ENCODE data around the gene APPL2.

APPL2 gene

GRCh38 chr12:105222726-105223351 is 13.1 kb downstream of the APPL2 start:
- no peak for DNase-seq (ENCODE audit: low spot score)

GRCh38 chr12:105222284-105222655 is 13.7 kb downstream of the APPL2 start:
- DNase-seq (ENCODE audit: low spot score), result no peak

GRCh38 chr12:105221583-105222283 is 14.2 kb downstream of the APPL2 start:
- DNase-seq (ENCODE audit: low spot score), result peak; percentile 57

GRCh38 chr12:105220929-105221290 is 15.1 kb downstream of the APPL2 start:
- DNase-seq (ENCODE audit: low spot score), result no peak

- DNase-seq (ENCODE audit: low spot score), result no peak
Observed at GRCh38 chr12:105220150-105220928, 15.6 kb downstream of the APPL2 start.

GRCh38 chr12:105219261-105220028 is 16.5 kb downstream of the APPL2 start:
- DNase-seq (ENCODE audit: low spot score), result no peak

GRCh38 chr12:105218434-105218833 is 17.5 kb downstream of the APPL2 start:
- no peak for DNase-seq (ENCODE audit: low spot score)

- no peak for DNase-seq (ENCODE audit: low spot score)
Observed at GRCh38 chr12:105214670-105215375, 21.2 kb downstream of the APPL2 start.

- no peak for DNase-seq (ENCODE audit: low spot score)
Observed at GRCh38 chr12:105214148-105214547, 21.8 kb downstream of the APPL2 start.

- DNase-seq (ENCODE audit: low spot score), result no peak
Observed at GRCh38 chr12:105212438-105212837, 23.5 kb downstream of the APPL2 start.

- no peak for DNase-seq (ENCODE audit: low spot score)
Observed at GRCh38 chr12:105209091-105209490, 26.9 kb downstream of the APPL2 start.

GRCh38 chr12:105206686-105207374 is 29.1 kb downstream of the APPL2 start:
- DNase-seq (ENCODE audit: low spot score), result no peak

- no peak for DNase-seq (ENCODE audit: low spot score)
Observed at GRCh38 chr12:105205322-105206048, 30.5 kb downstream of the APPL2 start.

GRCh38 chr12:105204916-105205315 is 31.1 kb downstream of the APPL2 start:
- DNase-seq (ENCODE audit: low spot score), result no peak

GRCh38 chr12:105204127-105204526 is 31.8 kb downstream of the APPL2 start:
- DNase-seq (ENCODE audit: low spot score), result no peak

GRCh38 chr12:105202202-105202601 is 33.8 kb downstream of the APPL2 start:
- no peak for DNase-seq (ENCODE audit: low spot score)

GRCh38 chr12:105201299-105201698 is 34.7 kb downstream of the APPL2 start:
- DNase-seq (ENCODE audit: low spot score), result no peak

GRCh38 chr12:105200385-105200784 is 35.6 kb downstream of the APPL2 start:
- no peak for DNase-seq (ENCODE audit: low spot score)

- DNase-seq (ENCODE audit: low spot score), result no peak
Observed at GRCh38 chr12:105198961-105199360, 37.0 kb downstream of the APPL2 start.

- no peak for DNase-seq (ENCODE audit: low spot score)
Observed at GRCh38 chr12:105196090-105196489, 39.9 kb downstream of the APPL2 start.

Measured in pons (tissue), 1 donor.